Measurements from ENCODE around the gene POMGNT2. TPM values are rescaled to one million over a fixed set of nuclear protein-coding genes. Genes with fewer than 3 reads are reported as not detected.

Gene POMGNT2
- total and polyA plus RNA-seq, 2 experiments from 2014 or later, result 10.7 to 26.1 TPM

- TF ChIP-seq ZNF462 (CRISPR knock-in tag; IDR thresholded peaks at IDR 0.05) (no peak), REST (IDR thresholded peaks at IDR 0.05; ENCODE audit: unreplicated experiment) (no peak)
These were observed 18.6 kb downstream of the POMGNT2 start (continued) for GRCh38 chr3:43087249-43087776.

- peaks cover 22% of the 10 kb centered on the region for H3K9me3 Mint-ChIP-seq
- Histone ChIP-seq H3K27me3 (ENCODE audit: insufficient read depth) (no peaks in the 10 kb centered on the region), H3K4me1 (ENCODE audit: insufficient read depth) (no peaks in the 10 kb centered on the region), H3K36me3 (ENCODE audit: insufficient read depth) (no peaks in the 10 kb centered on the region), H2AFZ (no peak overlapping the region), H4K20me1 (replicated peaks; ENCODE audit: insufficient read depth) (no peaks in the 10 kb centered on the region), H3K9me2 (ENCODE audit: insufficient read depth) (no peaks in the 10 kb centered on the region), H3K4me3 (no peak overlapping the region), H3F3A (replicated peaks; ENCODE audit: low read depth) (no peaks in the 10 kb centered on the region), H3K4me2 (no peak overlapping the region), H3K79me2 (replicated peaks; ENCODE audit: insufficient read depth) (no peaks in the 10 kb centered on the region), H3K27ac (ENCODE audit: low read depth) (no peak overlapping the region)
- ATAC-seq (no peak), DNase-seq (ENCODE audit: low spot score) (no peak)
- peaks cover 41% of the 10 kb centered on the region for H3K36me3 Mint-ChIP-seq (ENCODE audit: low read depth)
- no peak overlapping the region for H3K4me3 Mint-ChIP-seq
- H3K27ac Mint-ChIP-seq, result no peak overlapping the region
- no peaks in the 10 kb centered on the region for H3K4me1 Mint-ChIP-seq
- H3K27me3 Mint-ChIP-seq (ENCODE audit: insufficient read depth, low read depth, poor library complexity), result peaks cover 5% of the 10 kb centered on the region
- no peak for TF ChIP-seq EZH2 (IDR thresholded peaks at IDR 0.05; ENCODE audit: low read depth, unreplicated experiment)
- TF ChIP-seq JUNB (IDR thresholded peaks at IDR 0.05; ENCODE audit: unreplicated experiment), result no peak
- TF ChIP-seq EZH2phosphoT487 (IDR thresholded peaks at IDR 0.05; ENCODE audit: unreplicated experiment), result no peak
- TF ChIP-seq ZNF331 (CRISPR knock-in tag; IDR thresholded peaks at IDR 0.05; ENCODE audit: low read depth), result no peak
- TF ChIP-seq CREB1 (CRISPR knock-in tag; IDR thresholded peaks at IDR 0.05; ENCODE audit: low read depth), result no peak
- TF ChIP-seq POLR2AphosphoS5 (IDR thresholded peaks at IDR 0.05; ENCODE audit: low read depth), result no peak
- no peak for TF ChIP-seq ETS1 (IDR thresholded peaks at IDR 0.05)
- no peak for TF ChIP-seq NANOG (IDR thresholded peaks at IDR 0.05; ENCODE audit: borderline replicate concordance)
These were observed 19.3 kb downstream of the POMGNT2 start for GRCh38 chr3:43086460-43087165.
